HEK293 (cell line): ENCODE results near the gene MYOCOS.
"Not testable (repeated sequence)": the region's sequence is repeated elsewhere in the genome, so short reads cannot be mapped to it uniquely, and the experiment has no call there.

Experiments used
- KLF16 ChIP-seq: fragments of 450-650 bp; formaldehyde crosslinking; IDR thresholded peaks from 2 replicates; pipeline ENCODE4 v1.5.1; 2017; ENCODE audit warnings: missing biosample characterization, missing genetic modification characterization
- PRDM1 ChIP-seq: fragments of 450-650 bp; formaldehyde crosslinking; IDR thresholded peaks from 2 replicates; pipeline ENCODE4; 2016; ENCODE audit warnings: missing biosample characterization, missing genetic modification characterization
- ZBTB7A ChIP-seq: fragments of 450-650 bp; formaldehyde crosslinking; IDR thresholded peaks from 2 replicates; pipeline ENCODE4 v1.5.1; 2016; ENCODE audit warnings: low read depth, missing biosample characterization, missing genetic modification characterization
- ZNF274 ChIP-seq, 2 experiments: fragments of 200-500 bp in 1 of 2; fragments of 450-650 bp in 1 of 2; sonication (Bioruptor generic) in 1 of 2; formaldehyde crosslinking in 1 of 2; IDR thresholded peaks; 2 replicates each; pipeline versions ENCODE4 v1.5.1 to v1.6.1; 2014 to 2016; ENCODE audit warnings: borderline replicate concordance in 1 of 2, inconsistent platforms in 1 of 2, low read length in 1 of 2, missing biosample characterization in 1 of 2, missing genetic modification characterization in 1 of 2
- ZNF341 ChIP-seq: fragments of 450-650 bp; formaldehyde crosslinking; IDR thresholded peaks from 2 replicates; pipeline ENCODE4; 2016; ENCODE audit warnings: low read depth, missing biosample characterization, missing genetic modification characterization
- ZNF561 ChIP-seq: fragments of 450-650 bp; IDR thresholded peaks from 2 replicates; pipeline ENCODE4 v1.5.1; 2018; ENCODE audit warnings: missing biosample characterization, missing genetic modification characterization, borderline replicate concordance
- ZSCAN23 ChIP-seq: fragments of 450-650 bp; formaldehyde crosslinking; IDR thresholded peaks from 2 replicates; pipeline ENCODE4 v1.5.1; 2016; ENCODE audit warnings: missing biosample characterization, missing genetic modification characterization
- TF ChIP-seq, protein P1 (sequence below): fragments of 450-650 bp; formaldehyde crosslinking; IDR thresholded peaks from 2 replicates; pipeline ENCODE4 v1.5.1; 2016; ENCODE audit warnings: missing biosample characterization, missing genetic modification characterization

- not testable (repeated sequence) for TF ChIP-seq ZSCAN23 (tag by site-specific recombination); ZNF341; ZBTB7A (tag by site-specific recombination); ZNF274 (IDR thresholded peaks at IDR 0.05; ENCODE audit: low read length); ZNF274 (tag by site-specific recombination; IDR thresholded peaks at IDR 0.05; ENCODE audit: borderline replicate concordance); KLF16; ZNF561 (tag by site-specific recombination); PRDM1 (tag by site-specific recombination)
- TF ChIP-seq, protein P1, sequence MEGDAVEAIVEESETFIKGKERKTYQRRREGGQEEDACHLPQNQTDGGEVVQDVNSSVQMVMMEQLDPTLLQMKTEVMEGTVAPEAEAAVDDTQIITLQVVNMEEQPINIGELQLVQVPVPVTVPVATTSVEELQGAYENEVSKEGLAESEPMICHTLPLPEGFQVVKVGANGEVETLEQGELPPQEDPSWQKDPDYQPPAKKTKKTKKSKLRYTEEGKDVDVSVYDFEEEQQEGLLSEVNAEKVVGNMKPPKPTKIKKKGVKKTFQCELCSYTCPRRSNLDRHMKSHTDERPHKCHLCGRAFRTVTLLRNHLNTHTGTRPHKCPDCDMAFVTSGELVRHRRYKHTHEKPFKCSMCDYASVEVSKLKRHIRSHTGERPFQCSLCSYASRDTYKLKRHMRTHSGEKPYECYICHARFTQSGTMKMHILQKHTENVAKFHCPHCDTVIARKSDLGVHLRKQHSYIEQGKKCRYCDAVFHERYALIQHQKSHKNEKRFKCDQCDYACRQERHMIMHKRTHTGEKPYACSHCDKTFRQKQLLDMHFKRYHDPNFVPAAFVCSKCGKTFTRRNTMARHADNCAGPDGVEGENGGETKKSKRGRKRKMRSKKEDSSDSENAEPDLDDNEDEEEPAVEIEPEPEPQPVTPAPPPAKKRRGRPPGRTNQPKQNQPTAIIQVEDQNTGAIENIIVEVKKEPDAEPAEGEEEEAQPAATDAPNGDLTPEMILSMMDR (tag by site-specific recombination) = not testable (repeated sequence)
These were observed 21.7 kb upstream of the MYOCOS start for GRCh38 chr1:171600310-171600709.
